H9 (cell line): ENCODE data around the gene PRMT7. TPM values are rescaled to one million over a fixed set of nuclear protein-coding genes. Genes with fewer than 3 reads are reported as not detected.

Source experiments
- DNase-seq: peaks from one replicate; pipeline ENCODE4 v3.0.0-alpha.2; 2017
- H2AFZ ChIP-seq: one replicate; pipeline ENCODE4 v1.6.1; 2013; ENCODE audit warnings: mild to moderate bottlenecking, low read length, control low read depth, moderate library complexity
- H2AK5ac ChIP-seq: 2 replicates; pipeline ENCODE4 v1.6.1; 2013; ENCODE audit warnings: low read length, control low read depth, mixed read lengths; ENCODE audit not compliant: insufficient read length
- H2BK120ac ChIP-seq: one replicate; pipeline ENCODE4 v1.6.1; 2013; ENCODE audit warnings: low read depth, mild to moderate bottlenecking, low read length, control low read depth, inconsistent platforms; ENCODE audit not compliant: poor library complexity, severe bottlenecking
- H2BK12ac ChIP-seq: 2 replicates; pipeline ENCODE4 v1.6.1; 2013; ENCODE audit warnings: low read length, control low read depth, mixed read lengths, low read depth; ENCODE audit not compliant: insufficient read length
- H2BK15ac ChIP-seq: 2 replicates; pipeline ENCODE4 v1.6.1; 2013; ENCODE audit warnings: low read depth, low read length, control low read depth
- H2BK20ac ChIP-seq: one replicate; pipeline ENCODE4 v1.6.1; 2013; ENCODE audit warnings: low read depth, mild to moderate bottlenecking, low read length, control low read depth, inconsistent platforms; ENCODE audit not compliant: poor library complexity, severe bottlenecking
- H2BK5ac ChIP-seq: 2 replicates; pipeline ENCODE4 v1.6.1; 2013; ENCODE audit warnings: low read length, control low read depth, mixed read lengths; ENCODE audit not compliant: insufficient read length
- H3K14ac ChIP-seq: 2 replicates; pipeline ENCODE4 v1.6.1; 2013; ENCODE audit warnings: low read length, control low read depth; ENCODE audit not compliant: insufficient read depth
- H3K18ac ChIP-seq: 2 replicates; pipeline ENCODE4 v1.6.1; 2013; ENCODE audit warnings: low read depth, mild to moderate bottlenecking, mixed read lengths, low read length, control low read depth; ENCODE audit not compliant: insufficient read length
- H3K23ac ChIP-seq: 2 replicates; pipeline ENCODE4 v1.6.1; 2013; ENCODE audit warnings: low read length, control low read depth, mixed read lengths, low read depth; ENCODE audit not compliant: insufficient read length
- H3K23me2 ChIP-seq: 2 replicates; pipeline ENCODE4 v1.6.1; 2013; ENCODE audit warnings: low read depth, mild to moderate bottlenecking, mixed read lengths, low read length, control low read depth; ENCODE audit not compliant: insufficient read length, poor library complexity, severe bottlenecking
- H3K27ac ChIP-seq: 2 replicates; pipeline ENCODE4 v1.5.1; 2013; ENCODE audit warnings: low read length, control low read depth, mixed read lengths, low read depth; ENCODE audit not compliant: insufficient read length
- H3K27me3 ChIP-seq: 2 replicates; pipeline ENCODE4 v1.6.1; 2013; ENCODE audit warnings: low read length, control low read depth, inconsistent platforms; ENCODE audit not compliant: insufficient read depth
- H3K4ac ChIP-seq: 2 replicates; pipeline ENCODE4 v1.6.1; 2013; ENCODE audit warnings: low read depth, mild to moderate bottlenecking, control low read depth, inconsistent platforms, low read length, moderate library complexity
- H3K4me1 ChIP-seq: 2 replicates; pipeline ENCODE4 v1.6.1; 2013; ENCODE audit warnings: low read length, control low read depth, inconsistent platforms; ENCODE audit not compliant: insufficient read depth
- H3K4me2 ChIP-seq: 2 replicates; pipeline ENCODE4 v1.6.1; 2013; ENCODE audit warnings: low read length, control low read depth, mixed read lengths; ENCODE audit not compliant: insufficient read length, insufficient read depth
- H3K56ac ChIP-seq: 2 replicates; pipeline ENCODE4 v1.6.1; 2013; ENCODE audit warnings: low read depth, mild to moderate bottlenecking, mixed read lengths, low read length, control low read depth; ENCODE audit not compliant: insufficient read length
- H3K79me1 ChIP-seq: 2 replicates; pipeline ENCODE4 v1.6.1; 2013; ENCODE audit warnings: low read depth, mild to moderate bottlenecking, moderate library complexity, low read length, control low read depth, inconsistent platforms; ENCODE audit not compliant: insufficient read depth, poor library complexity, severe bottlenecking
- H3K79me2 ChIP-seq: 2 replicates; pipeline ENCODE4 v1.6.1; 2013; ENCODE audit warnings: low read length, control low read depth, inconsistent platforms; ENCODE audit not compliant: insufficient read depth
- H3K9ac ChIP-seq: 2 replicates; pipeline ENCODE4 v1.6.1; 2013; ENCODE audit warnings: low read length, control low read depth, mixed read lengths; ENCODE audit not compliant: insufficient read length; ENCODE audit errors: extremely low read depth
- H3K9me3 ChIP-seq: one replicate; pipeline ENCODE4 v1.6.1; 2013; ENCODE audit warnings: low read depth, low read length, inconsistent platforms; ENCODE audit not compliant: control insufficient read depth
- H3T11ph ChIP-seq: one replicate; pipeline ENCODE4 v1.6.1; 2013; ENCODE audit warnings: mild to moderate bottlenecking, low read length, control low read depth, inconsistent platforms
- H4K20me1 ChIP-seq: one replicate; pipeline ENCODE4 v1.6.1; 2013; ENCODE audit not compliant: control insufficient read depth, insufficient read length, insufficient read depth
- H4K5ac ChIP-seq: 2 replicates; pipeline ENCODE4 v1.6.1; 2013; ENCODE audit warnings: low read depth, mild to moderate bottlenecking, mixed read lengths, low read length, control low read depth; ENCODE audit not compliant: insufficient read length
- H4K8ac ChIP-seq: replicated peaks from 2 replicates; pipeline ENCODE4 v1.6.1; 2013; ENCODE audit warnings: low read length, control low read depth, mixed read lengths, low read depth; ENCODE audit not compliant: insufficient read length
- H4K91ac ChIP-seq: 2 replicates; pipeline ENCODE4 v1.6.1; 2013; ENCODE audit warnings: low read depth, mild to moderate bottlenecking, moderate library complexity, mixed read lengths, low read length, control low read depth; ENCODE audit not compliant: insufficient read length
- H3K27ac Mint-ChIP-seq, 3 experiments: 2 replicates in 2 of 3; 3 replicates in 1 of 3; pipeline ENCODE4 v1.8.0; 2020 to 2021; ENCODE audit warnings: mixed read lengths in 3 of 3, mild to moderate bottlenecking in 1 of 3, moderate library complexity in 1 of 3
- H3K27me3 Mint-ChIP-seq: 2 replicates; pipeline ENCODE4 v1.8.0; 2021; ENCODE audit warnings: low read depth, mild to moderate bottlenecking, moderate library complexity, mixed read lengths
- H3K36me3 Mint-ChIP-seq, 3 experiments: 2 replicates in 2 of 3; 3 replicates in 1 of 3; pipeline ENCODE4 v1.8.0; 2020 to 2021; ENCODE audit warnings: low read depth in 3 of 3, mixed read lengths in 3 of 3; ENCODE audit not compliant: insufficient read depth in 1 of 3
- H3K4me1 Mint-ChIP-seq, 2 experiments: 2 replicates each; pipeline ENCODE4 v1.8.0; 2020; ENCODE audit warnings: mixed read lengths in 2 of 2
- H3K4me3 Mint-ChIP-seq, 2 experiments: 2 replicates in 1 of 2; 3 replicates in 1 of 2; pipeline ENCODE4 v1.8.0; 2020 to 2021; ENCODE audit warnings: mild to moderate bottlenecking in 2 of 2, mixed read lengths in 2 of 2, moderate library complexity in 1 of 2
- H3K9me3 Mint-ChIP-seq, 2 experiments: 2 replicates in 1 of 2; 3 replicates in 1 of 2; pipeline ENCODE4 v1.8.0; 2020; ENCODE audit warnings: mild to moderate bottlenecking in 2 of 2, mixed read lengths in 2 of 2, moderate library complexity in 1 of 2
- WGBS: extraction: QIAGEN DNeasy Blood & Tissue Kit; methylation state at CpG from one replicate; pipeline ENCODE4 v1.1.7; 2013; ENCODE audit warnings: missing lambda C conversion rate, low lambda C conversion rate, mixed read lengths; ENCODE audit not compliant: insufficient read length; ENCODE audit errors: extremely low coverage; 5-methylcytosine and 5-hydroxymethylcytosine counted together
- total RNA-seq: library from RNA; stranded (reverse); gene quantifications from 2 replicates; pipeline ENCODE4 v1.2.1, GENCODE V29; 2021
- TF ChIP-seq, protein P1 (sequence below): fragments of 200-600 bp; sonication (generic); conservative IDR thresholded peaks from 3 replicates; pipeline ENCODE4 v1.8.0; 2021; ENCODE audit warnings: antibody characterized with exemption, mild to moderate bottlenecking

The PRMT7 gene
- total RNA-seq, 1 experiment from 2014 or later: 56.6 TPM

DNA sequence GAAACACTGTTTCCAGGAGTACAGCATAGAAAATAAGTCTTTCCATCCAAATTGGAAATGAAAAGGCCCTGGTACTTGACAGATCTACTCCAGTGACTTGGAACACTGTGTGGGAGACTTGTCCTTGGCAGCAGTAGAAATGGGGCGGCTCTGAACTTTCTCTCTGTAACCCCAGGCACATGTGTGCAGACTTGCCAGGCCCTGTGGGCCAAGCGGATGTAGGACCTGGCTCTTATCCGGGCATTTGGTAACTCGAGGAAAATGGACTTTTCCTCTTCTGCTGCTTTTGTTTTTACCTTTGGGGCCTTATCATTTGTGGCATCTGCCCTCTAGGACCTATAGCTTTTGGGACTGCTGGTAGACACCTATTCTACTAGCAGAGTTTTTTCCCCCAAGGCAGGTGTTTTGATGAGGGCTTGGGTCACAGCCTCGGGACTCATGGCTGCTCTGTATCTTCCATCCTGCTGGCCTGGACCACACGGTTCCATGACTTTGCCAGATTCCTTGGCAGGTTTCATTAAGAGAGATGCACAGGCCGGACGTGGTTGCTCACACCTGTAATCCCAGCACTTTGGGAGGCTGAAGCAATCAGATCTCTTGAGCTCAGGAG, 94.0 kb downstream of the PRMT7 start:
- H3K23ac ChIP-seq: no peak overlapping the region
- H4K8ac ChIP-seq: no peak overlapping the region
- no peak overlapping the region for H3K14ac ChIP-seq
- H3K56ac ChIP-seq: no peak overlapping the region
- no peak overlapping the region for H2AFZ ChIP-seq
- no peaks in the 10 kb centered on the region for H3K9me3 ChIP-seq
- no peaks in the 10 kb centered on the region for H3K79me2 ChIP-seq
- H3K4me2 ChIP-seq: no peak overlapping the region
- Mint-ChIP-seq H3K27ac (no peak overlapping the region), H3K4me3 (no peak overlapping the region), H3K36me3 (no peaks in the 10 kb centered on the region), H3K9me3 (no peaks in the 10 kb centered on the region), H3K27me3 (peaks cover 2% of the 10 kb centered on the region; the same call in 1 of the 2 replicates), H3K4me1 (peaks cover 38 to 47% of the 10 kb centered on the region in 2 experiments)
- no peak overlapping the region for H4K5ac ChIP-seq
- no peak overlapping the region for H3K18ac ChIP-seq
- H2BK12ac ChIP-seq: no peak overlapping the region
- H2BK120ac ChIP-seq: no peak overlapping the region
- TF ChIP-seq, protein P1, sequence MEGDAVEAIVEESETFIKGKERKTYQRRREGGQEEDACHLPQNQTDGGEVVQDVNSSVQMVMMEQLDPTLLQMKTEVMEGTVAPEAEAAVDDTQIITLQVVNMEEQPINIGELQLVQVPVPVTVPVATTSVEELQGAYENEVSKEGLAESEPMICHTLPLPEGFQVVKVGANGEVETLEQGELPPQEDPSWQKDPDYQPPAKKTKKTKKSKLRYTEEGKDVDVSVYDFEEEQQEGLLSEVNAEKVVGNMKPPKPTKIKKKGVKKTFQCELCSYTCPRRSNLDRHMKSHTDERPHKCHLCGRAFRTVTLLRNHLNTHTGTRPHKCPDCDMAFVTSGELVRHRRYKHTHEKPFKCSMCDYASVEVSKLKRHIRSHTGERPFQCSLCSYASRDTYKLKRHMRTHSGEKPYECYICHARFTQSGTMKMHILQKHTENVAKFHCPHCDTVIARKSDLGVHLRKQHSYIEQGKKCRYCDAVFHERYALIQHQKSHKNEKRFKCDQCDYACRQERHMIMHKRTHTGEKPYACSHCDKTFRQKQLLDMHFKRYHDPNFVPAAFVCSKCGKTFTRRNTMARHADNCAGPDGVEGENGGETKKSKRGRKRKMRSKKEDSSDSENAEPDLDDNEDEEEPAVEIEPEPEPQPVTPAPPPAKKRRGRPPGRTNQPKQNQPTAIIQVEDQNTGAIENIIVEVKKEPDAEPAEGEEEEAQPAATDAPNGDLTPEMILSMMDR: no peak
- H3K23me2 ChIP-seq: no peaks in the 10 kb centered on the region
- H3K9ac ChIP-seq: no peak overlapping the region
- H3K4me1 ChIP-seq: no peaks in the 10 kb centered on the region
- no peak overlapping the region for H2BK20ac ChIP-seq
- no peaks in the 10 kb centered on the region for H3K27me3 ChIP-seq
- no peak overlapping the region for H4K91ac ChIP-seq
- H3K4ac ChIP-seq: no peak overlapping the region
- H2BK5ac ChIP-seq: no peak overlapping the region
- no peak for DNase-seq
- no peaks in the 10 kb centered on the region for H3K79me1 ChIP-seq
- no peak overlapping the region for H3T11ph ChIP-seq
- H2AK5ac ChIP-seq: no peak overlapping the region
- no CpG with 5 or more reads among the region's 8 CpGs for WGBS
- no peaks in the 10 kb centered on the region for H4K20me1 ChIP-seq
- no peak overlapping the region for H3K27ac ChIP-seq
- H2BK15ac ChIP-seq: no peak overlapping the region
